Measurements from ENCODE around the gene PHF20.
A peak's percentile ranks its signal among the peaks of the same experiment; 100 is the strongest.
"Not testable (repeated sequence)": the region's sequence is repeated elsewhere in the genome, so short reads cannot be mapped to it uniquely, and the experiment has no call there.

Gene PHF20

DNA sequence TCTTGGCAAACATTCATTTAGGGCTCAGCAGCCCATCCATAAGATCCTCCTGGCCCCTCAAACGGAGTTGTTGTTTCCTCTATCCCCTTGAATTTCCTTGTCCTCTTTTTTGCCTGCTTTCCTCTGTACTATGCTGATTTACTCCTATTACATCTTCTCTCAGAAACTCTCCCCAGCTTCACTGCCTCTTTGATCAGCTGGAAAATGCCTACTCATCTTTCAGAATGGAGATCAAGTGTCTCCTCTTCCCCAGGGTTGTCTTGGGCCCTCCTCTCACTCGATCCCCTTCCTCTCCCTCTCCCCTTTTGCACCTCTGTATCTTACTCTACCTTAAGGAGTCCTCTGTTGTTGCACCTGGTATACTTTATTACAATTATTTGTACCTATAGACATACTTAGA, 60.2 kb downstream of the PHF20 start:
- FAIRE-seq (no peak), DNase-seq (ENCODE audit: insufficient read length, low spot score) (no peak)

DNA sequence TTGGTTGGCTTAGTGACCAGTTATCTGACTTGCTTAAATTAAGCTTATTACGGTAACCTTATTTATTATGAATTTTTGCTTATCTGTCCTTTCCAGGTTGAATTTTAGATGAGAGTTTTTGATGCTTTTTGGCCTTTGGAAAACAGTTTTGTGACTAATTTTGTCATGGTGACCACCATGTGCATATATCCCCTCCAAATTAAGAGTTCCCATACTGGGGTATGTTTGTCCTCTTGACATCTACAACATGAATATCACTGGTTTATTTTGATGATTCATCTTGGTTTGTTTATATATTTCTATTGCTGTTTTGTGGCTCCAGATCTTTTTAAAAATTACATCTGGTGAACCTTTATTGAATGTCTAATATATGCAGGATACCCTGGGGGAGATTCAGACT, 61.4 kb downstream of the PHF20 start:
- DNase-seq (ENCODE audit: insufficient read length, low spot score) = no peak
- no peak for FAIRE-seq

DNA sequence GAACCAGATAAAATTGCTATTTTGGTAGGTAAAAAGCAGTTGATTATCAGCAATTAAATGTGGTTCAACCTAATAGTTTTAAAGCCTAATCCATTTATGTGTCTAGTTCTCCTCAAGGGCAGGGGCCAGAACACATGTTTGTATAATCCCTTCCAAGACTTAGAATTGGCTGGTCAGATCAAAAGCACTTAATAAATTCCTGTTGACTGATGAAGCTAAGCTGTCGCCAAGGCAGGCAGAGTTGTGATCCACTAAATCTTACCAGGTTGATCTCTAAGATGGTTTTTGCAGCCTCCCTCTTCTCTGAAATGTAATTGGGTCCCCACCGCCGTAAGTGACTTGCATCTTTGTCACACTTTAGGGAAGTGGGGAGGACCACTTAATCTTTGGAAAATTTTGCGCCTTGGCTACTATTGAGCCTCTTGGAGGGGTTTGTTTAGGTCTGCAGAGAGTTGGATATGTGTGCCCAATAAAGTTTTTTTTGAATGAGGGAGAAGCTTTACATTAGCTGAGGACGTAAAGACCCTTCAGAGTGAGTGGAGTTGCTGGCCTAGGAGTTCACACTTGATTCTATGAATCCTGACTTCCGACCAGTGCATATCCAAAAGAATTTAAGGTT, 65.9 kb downstream of the PHF20 start:
- FAIRE-seq = no peak
- DNase-seq (ENCODE audit: insufficient read length, low spot score) = no peak

DNA sequence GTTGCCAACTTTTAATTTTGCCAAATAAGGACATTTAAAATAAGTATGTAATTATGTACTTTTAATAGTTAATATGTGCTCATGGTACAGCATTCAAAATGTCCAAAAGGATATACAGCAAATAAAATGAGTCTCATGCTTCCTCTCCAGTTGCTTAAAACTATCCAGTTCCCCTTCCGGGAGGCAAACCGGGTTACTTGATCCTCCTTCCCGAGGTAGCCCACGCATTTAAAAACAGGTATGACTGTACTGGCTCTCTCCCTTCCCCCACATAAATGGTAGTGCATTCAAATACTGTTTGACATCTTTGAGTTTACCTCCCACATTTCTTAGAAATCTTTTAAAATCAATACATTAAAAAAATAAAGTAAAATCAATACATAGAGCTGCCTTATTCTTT, 66.4 kb downstream of the PHF20 start:
- no peak for FAIRE-seq
- no peak for DNase-seq (ENCODE audit: insufficient read length, low spot score)

DNA sequence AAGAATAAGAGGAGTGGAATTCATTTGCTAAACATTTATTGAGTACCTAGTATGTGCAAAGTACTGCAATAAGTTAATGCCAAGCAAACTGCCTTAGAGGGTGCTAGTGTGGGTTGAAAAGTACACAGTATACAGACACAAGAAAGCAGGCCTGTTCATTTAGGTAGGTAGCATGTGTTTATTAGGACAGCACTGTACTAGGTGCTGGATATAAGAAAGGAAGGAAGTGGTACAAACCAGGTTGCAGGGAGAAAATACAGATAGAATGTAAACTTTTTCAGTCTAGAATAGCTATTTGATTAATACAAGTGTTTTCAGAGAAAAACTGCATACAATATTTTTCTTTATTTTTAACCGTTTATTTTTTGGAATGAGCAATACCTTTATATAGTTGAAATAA, 68.1 kb downstream of the PHF20 start:
- DNase-seq (ENCODE audit: insufficient read length, low spot score) = no peak
- FAIRE-seq = no peak

DNA sequence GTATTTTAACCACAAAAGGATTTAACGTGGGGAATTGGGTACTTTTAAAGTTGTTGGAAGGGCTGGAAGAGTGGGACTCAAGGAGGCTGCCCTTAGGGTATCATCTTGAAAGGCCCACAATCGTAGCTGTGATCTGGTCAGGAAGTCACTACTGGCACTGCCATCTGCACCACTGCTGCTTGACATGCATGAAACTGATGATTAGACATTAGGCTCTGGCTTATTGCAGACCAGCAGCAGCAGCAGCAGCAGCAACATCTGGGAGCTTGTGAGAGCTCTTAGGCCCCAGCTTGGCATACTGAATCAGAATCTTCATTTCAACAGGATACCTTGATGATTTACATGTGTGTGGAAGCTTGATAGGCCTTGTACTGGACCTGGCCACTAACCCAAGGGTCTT, 68.6 kb downstream of the PHF20 start:
- no peak for DNase-seq (ENCODE audit: insufficient read length, low spot score)

DNA sequence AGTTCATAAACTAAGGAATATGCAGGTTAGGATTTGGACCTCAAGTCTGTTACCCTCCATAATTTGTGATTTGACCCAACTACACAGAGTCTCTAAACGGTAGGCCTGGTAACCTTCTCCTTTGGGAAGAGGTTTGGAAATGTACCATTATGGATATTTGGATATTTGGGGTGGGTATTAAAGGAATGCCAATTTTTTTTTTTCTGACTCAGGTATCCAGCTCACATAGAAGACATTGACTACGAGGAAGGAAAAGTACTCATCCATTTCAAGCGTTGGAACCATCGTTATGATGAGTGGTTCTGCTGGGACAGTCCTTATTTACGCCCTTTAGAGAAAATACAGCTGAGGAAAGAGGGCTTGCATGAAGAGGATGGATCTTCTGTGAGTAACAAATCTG, 70.5 kb downstream of the PHF20 start:
- FAIRE-seq = no peak
- no peak for DNase-seq (ENCODE audit: insufficient read length, low spot score)

More for the DNA sequence above, 68.6 kb downstream of the PHF20 start:
- FAIRE-seq = no peak

DNA sequence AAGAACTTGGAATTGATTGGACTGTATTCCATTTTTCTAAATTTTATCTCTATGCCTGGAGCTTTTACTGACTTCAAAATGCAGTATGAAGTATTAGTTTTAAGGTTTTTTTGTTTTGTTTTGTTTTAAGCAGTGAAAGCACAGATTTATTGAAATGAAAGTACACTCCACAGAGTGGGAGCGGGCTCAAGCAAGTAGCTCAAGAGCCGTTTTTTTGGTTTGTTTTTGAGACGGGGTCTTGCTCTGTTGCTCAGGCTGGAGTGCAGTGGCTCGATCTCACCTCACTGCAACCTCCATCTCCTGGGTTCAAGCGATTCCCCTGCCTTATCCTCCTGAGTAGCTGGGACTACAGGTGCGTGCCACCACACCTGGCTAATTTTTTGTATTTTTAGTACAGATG, 72.1 kb downstream of the PHF20 start:
- DNase-seq (ENCODE audit: insufficient read length, low spot score); FAIRE-seq: not testable (repeated sequence)

DNA sequence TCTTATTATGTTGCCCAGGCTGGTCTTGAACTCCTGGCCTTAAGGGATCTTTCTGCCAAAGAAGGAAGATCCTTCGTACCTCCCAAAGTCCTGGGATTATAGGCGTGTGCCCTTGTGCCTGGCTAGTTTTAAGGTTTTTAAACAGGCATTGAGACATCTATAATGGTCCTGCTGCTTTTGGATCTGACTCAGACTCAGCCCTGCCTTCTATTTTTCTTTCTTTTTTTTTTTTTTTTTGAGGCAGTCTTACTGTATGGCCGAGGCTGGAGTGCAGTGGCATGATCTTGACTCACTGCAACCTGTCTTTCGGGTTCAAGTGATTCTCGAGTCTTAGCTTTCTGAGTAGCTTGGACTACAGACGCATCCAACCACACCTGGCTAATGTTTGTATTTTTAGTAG, 73.7 kb downstream of the PHF20 start:
- DNase-seq (ENCODE audit: insufficient read length, low spot score) (no peak), FAIRE-seq (no peak)

DNA sequence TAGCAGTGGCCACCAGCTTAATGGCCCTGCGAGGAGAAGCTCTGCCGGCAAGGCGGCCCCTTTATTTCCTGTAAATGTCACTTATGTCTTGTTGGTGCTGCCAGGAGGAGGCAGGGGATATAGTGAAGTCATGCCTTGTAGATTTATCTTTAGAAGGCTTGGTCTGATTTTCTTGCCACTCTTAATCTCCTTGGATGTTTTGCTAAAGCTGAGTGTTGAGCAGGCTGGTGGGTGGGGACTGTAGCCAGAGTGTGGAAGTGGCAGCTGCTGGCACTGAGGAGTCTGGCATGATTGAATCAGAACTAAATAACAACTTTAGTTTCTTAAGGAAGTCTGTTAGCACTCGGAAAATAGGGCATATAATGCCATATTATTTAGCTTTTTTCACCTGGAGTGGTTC, 77.9 kb downstream of the PHF20 start:
- DNase-seq (ENCODE audit: insufficient read length, low spot score) (no peak), FAIRE-seq (no peak)

DNA sequence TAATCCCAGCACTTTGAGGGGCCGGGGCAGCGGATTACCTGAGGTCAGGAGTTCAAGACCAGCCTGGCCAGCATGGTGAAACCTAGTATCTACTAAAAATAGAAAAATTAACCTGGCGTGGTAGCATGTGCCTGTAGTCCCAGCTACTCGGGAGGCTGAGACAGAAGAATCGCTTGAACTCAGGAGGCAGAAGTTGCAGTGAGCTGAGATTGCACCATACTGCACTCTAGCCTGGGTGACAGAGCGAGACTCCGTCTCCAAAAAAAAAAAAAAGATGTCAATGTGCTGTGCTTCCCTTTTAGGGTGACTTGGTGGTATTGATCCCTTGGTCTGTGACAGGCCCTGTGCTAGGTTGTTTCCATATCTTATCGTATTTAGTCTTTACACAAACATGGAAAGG, 79.8 kb downstream of the PHF20 start:
- not testable (repeated sequence) for FAIRE-seq; DNase-seq (ENCODE audit: insufficient read length, low spot score)

DNA sequence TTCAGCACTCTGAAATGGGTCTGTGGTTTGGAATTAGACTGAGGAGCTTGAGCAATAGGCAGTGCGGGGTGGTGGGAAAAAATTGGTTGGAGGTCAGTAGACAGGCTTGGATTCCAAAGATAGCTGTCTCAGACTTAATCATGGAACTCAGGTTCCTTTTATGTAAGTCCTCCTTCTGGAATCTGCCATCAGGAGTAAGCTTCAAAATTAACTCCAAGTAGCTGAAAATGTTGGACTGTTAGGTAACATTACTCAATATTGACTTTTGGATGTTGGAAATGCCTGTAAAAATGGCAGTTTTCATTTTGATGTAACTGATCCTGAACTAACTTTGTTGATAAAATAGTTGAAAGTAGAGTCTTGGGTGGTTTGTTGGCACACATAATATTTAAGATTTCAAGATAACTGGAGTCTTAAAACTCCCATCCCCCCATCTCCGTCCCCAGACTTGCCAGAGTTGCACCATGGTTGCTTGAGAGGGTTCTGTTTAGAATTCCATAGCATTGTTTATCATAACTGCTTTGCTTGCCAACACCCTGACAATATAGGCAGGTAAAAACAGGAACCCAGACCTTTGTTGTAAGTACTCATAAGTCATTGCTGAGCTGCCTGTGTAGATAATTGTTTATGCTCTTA, 83.0 kb downstream of the PHF20 start:
- FAIRE-seq (no peak), DNase-seq (ENCODE audit: insufficient read length, low spot score) (no peak)

DNA sequence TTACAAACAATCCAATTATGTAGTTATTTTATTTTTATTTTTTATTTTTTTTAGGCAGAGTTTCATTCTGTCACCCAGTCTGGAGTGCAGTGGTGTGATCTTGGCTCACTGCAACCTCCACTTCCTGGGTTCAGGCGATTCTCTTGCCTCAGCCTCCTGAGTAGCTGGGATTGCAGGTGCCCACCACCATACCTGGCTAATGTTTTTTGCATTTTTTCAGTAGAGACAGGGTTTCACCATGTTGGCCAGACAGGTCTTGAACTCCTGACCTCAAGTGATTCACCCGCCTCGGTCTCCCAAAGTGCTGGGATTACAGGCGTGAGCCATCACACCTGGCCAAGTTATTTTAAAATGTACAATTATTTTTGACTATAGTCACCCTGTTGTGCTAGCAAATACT, 83.8 kb downstream of the PHF20 start:
- DNase-seq (ENCODE audit: insufficient read length, low spot score); FAIRE-seq: not testable (repeated sequence)

DNA sequence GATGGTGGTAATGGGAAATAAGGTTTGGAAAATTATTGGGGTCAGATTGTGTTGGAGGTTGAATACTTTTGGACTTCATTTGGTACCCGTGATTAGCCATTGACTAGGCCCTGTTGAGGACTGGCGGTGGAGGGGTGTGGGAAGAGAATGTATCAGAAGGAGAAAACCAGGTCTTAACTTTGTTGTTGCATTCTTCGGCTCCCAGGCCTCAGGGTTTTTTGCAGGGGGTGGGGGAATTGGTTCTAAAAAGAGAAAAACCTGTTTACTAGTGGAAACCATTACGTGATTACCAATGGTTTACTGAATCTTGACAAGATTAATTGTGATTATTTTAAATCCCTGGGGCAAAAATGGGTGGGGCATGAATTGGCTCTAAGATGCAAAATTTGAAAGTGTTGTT, 85.1 kb downstream of the PHF20 start:
- FAIRE-seq = no peak
- no peak for DNase-seq (ENCODE audit: insufficient read length, low spot score)

DNA sequence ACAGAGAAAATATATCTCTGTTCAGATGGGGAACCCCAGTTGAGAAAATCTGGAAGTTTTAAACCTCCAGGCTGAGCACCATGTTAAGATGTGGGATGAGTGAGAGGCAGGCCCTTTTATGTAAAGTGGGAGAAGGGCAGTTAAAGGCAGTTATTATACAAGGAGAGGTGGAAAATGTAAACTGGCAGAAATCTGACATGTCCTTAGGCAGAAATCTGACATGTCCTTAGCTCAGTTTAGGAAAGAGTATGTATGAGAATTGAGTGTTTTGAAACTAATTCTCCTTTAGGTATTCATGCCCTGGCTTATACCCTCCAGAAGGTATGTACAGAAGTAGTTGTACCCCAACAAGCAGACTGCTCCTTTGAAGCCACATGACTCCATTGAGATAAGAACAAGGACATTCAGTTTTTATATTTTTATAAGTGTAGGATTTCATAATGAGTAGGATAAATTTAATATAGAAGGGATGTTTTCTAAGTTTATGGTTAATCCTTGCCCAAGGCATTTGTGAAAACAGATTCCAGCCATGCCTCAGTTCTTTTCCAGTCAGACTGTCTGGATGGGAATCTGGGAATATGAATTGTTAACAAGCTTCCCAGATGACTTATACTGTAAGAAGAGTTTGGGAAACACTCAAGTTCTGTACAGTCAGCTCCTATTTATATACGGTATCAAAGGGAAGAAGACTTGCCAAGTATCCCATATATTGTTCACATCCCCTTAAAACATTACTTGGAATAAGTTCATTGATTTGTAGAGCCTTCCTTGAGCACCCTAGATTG, 94.8 kb downstream of the PHF20 start:
- DNase-seq (ENCODE audit: insufficient read length, low spot score) = no peak
- FAIRE-seq = no peak

DNA sequence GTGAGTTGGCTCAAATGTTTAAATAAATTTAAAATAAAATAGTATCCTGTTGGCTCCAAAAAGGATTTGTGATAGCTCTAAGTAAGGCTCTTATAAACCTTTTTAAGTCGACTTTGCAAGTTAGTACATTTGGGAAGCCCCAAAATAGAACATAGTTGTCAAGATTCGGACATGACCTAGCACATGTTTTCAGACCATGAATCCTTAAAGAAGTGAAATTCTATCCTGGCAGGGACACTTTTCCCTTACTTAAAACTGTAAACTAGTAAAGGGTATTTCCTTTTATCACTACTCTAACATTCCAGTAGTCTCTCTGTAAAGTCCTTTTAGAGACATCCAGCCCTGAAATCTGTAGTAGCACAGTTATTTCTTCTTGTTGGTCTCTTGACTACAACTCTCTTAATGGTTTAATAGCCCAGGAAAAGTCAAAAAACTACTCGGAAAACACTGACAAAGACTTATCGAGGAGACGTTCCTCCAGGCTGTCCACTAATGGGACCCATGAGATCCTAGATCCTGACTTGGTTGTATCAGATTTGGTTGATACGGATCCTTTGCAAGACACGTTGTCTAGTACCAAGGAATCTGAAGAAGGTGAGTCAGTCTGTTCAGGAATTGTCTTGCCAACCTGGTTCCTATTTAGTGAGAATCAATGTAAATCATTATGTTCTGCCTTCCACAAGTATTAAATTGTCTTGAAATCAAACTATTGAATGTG, 98.9 kb downstream of the PHF20 start:
- no peak for FAIRE-seq
- no peak for DNase-seq (ENCODE audit: insufficient read length, low spot score)

DNA sequence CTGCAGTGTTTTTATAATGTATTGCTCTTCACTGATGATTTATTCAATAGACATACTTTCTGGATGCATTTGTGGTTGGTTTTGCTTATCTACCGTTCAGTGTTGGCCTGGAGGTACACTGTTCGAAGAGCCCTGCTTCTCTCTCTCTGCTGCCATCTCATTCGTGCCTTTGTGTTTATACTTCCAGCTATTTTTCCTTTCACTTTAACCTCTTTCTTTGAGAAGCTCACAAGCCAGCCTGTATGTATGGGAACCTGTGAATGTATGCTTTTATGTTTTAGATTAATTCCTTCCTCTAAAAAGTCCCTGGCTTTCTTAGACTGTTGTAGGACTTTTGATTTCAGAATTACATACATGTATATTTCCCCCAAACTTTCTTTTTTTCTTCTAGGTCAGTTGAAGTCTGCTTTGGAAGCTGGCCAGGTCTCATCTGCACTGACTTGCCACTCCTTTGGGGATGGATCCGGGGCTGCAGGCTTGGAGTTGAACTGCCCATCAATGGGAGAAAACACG, 99.5 kb downstream of the PHF20 start:
- DNase-seq (ENCODE audit: insufficient read length, low spot score) (peak; percentile 52), FAIRE-seq (no peak)

DNA sequence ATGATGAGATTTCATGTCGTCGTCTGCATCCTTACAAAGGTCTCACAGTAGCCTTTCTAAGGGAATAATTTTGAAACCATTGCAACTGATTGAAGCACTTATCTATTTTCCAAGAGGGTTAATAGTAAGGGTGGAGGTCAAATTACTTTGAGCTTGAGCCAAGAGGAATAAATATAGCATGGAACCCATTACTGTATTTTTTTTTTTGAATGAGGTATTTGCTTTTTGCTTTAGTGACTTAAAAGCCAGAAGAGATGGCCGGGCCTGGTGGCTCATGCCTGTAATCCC, 104.2 kb downstream of the PHF20 start:
- DNase-seq (ENCODE audit: insufficient read length, low spot score) (no peak), FAIRE-seq (no peak)

DNA sequence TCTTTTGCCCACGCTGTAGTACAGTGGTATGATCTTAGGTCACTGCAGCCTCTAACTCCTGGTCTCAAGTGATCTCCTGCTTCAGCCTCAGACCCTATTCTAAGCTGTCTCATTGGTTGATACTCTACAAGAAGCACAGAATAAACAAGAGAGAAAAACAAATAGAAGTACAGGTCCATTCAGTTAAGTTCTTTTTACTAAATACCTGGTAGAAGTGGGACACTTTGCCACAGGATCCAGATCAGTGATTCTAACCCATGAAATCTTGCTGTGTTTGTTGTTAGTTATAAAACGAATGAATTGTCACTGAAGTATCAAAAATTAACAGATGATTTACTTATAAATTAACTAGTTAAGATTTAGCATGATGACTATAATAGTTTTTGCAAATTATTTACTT, 105.8 kb downstream of the PHF20 start:
- DNase-seq (ENCODE audit: insufficient read length, low spot score) (no peak), FAIRE-seq (no peak)

DNA sequence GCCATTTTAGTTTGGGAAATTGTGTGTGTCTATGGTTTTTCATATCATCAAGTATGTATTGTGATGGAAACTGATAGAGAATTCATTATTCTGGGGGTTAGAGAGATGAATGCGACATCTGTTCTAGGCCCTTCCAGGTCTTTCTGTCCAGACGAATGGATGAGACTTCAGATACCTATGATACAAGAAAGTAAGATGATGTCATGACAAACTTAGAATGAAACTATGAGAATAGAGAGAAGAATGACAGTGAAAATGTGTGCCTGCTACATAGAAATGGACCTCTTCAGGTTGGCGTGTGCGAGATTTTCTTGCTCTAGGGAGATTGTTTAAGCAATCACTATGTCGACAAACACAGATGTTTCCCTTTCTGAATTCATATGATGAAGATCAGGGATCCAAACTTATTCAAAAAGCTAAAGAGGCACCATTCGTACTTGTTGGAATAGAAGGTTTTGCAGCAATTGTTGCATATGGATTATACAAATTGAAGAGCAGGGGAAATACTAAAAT, 106.4 kb downstream of the PHF20 start:
- DNase-seq (ENCODE audit: insufficient read length, low spot score) = no peak
- FAIRE-seq = no peak

DNA sequence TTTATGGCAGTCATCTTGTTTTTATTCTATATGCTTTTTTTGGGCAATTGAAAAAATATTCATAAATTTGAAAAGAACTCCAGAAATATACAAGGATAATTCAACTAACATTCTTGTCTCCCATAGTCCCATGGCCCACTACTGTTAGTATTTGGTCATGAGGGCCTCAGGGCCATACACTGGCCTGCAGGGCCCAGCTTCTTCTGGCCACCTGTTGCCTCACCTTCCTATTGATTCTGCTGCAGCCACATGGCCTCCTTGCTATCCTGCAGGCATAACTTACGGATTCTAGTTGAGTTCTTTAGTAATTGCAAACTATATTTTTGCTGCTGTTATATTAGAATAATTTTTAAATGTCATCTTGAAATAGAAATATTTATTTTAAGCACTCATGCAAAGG, 109.9 kb downstream of the PHF20 start:
- DNase-seq (ENCODE audit: insufficient read length, low spot score) = no peak
- no peak for FAIRE-seq
